KMS-11 (cell line): ENCODE data around the gene LRRK1.

Experiments
- H2AFZ ChIP-seq: fragments of 200-600 bp; sonication (generic); 2 replicates; pipeline ENCODE4 v1.6.1; 2016; ENCODE audit warnings: antibody characterized with exemption, mixed run types, low read depth
- H3K27ac ChIP-seq: fragments of 200-600 bp; sonication (generic); 2 replicates; pipeline ENCODE4 v1.6.1; 2016; ENCODE audit warnings: mild to moderate bottlenecking, mixed run types
- H3K27me3 ChIP-seq: fragments of 200-600 bp; sonication (generic); 2 replicates; pipeline ENCODE4 v1.6.1; 2017; ENCODE audit warnings: mild to moderate bottlenecking, low read depth, mixed run types, moderate library complexity; ENCODE audit not compliant: insufficient read depth
- H3K36me3 ChIP-seq: fragments of 200-600 bp; sonication (generic); 2 replicates; pipeline ENCODE4 v1.6.1; 2017; ENCODE audit warnings: mild to moderate bottlenecking, mixed run types; ENCODE audit not compliant: insufficient read depth
- H3K4me1 ChIP-seq: fragments of 200-600 bp; sonication (generic); 2 replicates; pipeline ENCODE4 v1.6.1; 2016; ENCODE audit warnings: mild to moderate bottlenecking, low read depth, mixed run types; ENCODE audit not compliant: poor library complexity, severe bottlenecking
- H3K4me2 ChIP-seq: fragments of 200-600 bp; sonication (generic); 2 replicates; pipeline ENCODE4 v1.7.0; 2016; ENCODE audit warnings: mild to moderate bottlenecking, mixed run types
- H3K4me3 ChIP-seq: fragments of 200-600 bp; sonication (generic); IDR thresholded peaks from 2 replicates; pipeline ENCODE4 v1.6.1; 2017; ENCODE audit warnings: low read depth, low read length, mixed read lengths; ENCODE audit not compliant: insufficient read depth
- H3K79me2 ChIP-seq: fragments of 200-600 bp; sonication (generic); 2 replicates; pipeline ENCODE4 v1.6.1; 2016; ENCODE audit warnings: low read depth, mixed run types; ENCODE audit not compliant: insufficient read depth
- H3K9ac ChIP-seq: fragments of 200-600 bp; sonication (generic); 2 replicates; pipeline ENCODE4 v1.6.1; 2016; ENCODE audit warnings: mild to moderate bottlenecking, mixed run types
- H4K20me1 ChIP-seq: fragments of 200-600 bp; sonication (generic); 2 replicates; pipeline ENCODE4 v1.6.1; 2016; ENCODE audit warnings: mild to moderate bottlenecking, mixed run types; ENCODE audit not compliant: insufficient read depth
- TF ChIP-seq, protein P1 (sequence below): fragments of 200-600 bp; sonication (generic); conservative IDR thresholded peaks from 2 replicates; pipeline ENCODE4 v1.6.1; 2017; ENCODE audit warnings: low read depth, mild to moderate bottlenecking, antibody characterized with exemption, low read length, moderate library complexity, mixed read lengths

The LRRK1 gene

DNA sequence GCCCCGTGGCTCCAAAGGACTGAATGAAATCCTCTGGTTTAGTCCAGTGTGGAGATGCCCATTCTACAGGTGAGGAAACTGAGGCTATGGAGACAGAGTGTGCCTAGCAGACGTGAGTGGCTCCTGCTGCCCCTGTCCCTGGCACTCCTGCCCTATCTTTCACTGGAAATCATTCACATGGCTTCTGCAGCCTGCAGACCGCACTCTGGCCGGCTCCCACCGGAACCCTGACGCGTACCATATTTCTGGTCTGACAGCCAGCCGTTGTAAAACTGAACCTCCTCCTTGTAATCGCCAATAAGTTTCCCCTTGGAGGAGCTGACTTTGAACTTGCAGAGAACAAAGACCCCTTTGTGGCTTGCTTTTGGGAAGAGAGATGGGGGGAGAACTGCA is 196.2 kb downstream of the LRRK1 start:
- TF ChIP-seq, protein P1, sequence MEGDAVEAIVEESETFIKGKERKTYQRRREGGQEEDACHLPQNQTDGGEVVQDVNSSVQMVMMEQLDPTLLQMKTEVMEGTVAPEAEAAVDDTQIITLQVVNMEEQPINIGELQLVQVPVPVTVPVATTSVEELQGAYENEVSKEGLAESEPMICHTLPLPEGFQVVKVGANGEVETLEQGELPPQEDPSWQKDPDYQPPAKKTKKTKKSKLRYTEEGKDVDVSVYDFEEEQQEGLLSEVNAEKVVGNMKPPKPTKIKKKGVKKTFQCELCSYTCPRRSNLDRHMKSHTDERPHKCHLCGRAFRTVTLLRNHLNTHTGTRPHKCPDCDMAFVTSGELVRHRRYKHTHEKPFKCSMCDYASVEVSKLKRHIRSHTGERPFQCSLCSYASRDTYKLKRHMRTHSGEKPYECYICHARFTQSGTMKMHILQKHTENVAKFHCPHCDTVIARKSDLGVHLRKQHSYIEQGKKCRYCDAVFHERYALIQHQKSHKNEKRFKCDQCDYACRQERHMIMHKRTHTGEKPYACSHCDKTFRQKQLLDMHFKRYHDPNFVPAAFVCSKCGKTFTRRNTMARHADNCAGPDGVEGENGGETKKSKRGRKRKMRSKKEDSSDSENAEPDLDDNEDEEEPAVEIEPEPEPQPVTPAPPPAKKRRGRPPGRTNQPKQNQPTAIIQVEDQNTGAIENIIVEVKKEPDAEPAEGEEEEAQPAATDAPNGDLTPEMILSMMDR, result no peak
- Histone ChIP-seq H2AFZ (no peak overlapping the region), H3K4me3 (no peak overlapping the region), H3K9ac (no peak overlapping the region), H3K4me2 (no peak overlapping the region), H3K27me3 (no peaks in the 10 kb centered on the region), H3K79me2 (no peaks in the 10 kb centered on the region), H3K36me3 (no peaks in the 10 kb centered on the region), H3K27ac (no peak overlapping the region), H3K4me1 (peaks cover 14% of the 10 kb centered on the region), H4K20me1 (no peaks in the 10 kb centered on the region)

DNA sequence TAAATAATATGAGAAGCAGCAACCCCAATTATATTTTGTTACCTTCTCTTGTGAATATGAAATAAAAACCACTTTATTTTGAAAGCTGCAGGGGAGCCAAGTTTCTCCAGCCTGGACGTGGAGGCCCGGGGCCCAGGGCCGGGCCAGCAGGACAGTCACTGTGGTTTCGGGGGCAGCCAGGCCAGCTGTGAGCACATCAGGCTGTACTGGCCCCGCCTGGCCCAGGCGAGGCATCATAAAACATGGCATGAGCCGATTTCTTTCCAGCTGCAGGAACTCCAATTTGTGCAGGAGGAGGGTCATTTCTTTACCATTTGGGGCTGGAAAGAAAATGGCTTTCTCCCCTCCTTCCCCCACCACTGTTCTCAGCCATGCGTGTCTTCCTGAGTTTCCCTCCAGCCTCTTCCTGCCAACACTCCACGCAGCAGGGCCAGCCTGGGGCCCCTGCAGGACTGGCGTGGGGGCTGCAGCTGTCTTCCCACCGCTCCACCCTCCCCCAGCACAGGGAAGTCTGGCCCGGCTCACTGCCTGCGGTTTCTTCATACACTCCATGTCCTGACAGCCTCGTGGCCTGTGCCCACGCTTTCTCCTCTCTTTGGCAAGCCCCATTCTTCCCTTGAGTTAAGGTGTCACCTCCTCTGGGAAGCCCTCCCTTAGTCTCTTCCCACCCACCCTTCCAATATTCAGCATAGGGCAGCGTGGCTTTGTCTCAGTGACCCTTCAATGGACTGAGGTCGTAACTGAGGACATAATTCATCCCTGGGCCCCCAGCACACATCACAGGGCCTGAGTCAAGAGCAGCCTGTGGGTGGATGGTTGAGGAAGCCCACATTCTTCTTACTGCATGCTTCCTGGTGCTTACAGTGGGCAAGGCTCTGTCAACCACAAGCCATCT is 196.9 kb downstream of the LRRK1 start:
- Histone ChIP-seq H3K79me2 (no peaks in the 10 kb centered on the region), H3K9ac (no peak overlapping the region)
- TF ChIP-seq, protein P1, result no peak

DNA sequence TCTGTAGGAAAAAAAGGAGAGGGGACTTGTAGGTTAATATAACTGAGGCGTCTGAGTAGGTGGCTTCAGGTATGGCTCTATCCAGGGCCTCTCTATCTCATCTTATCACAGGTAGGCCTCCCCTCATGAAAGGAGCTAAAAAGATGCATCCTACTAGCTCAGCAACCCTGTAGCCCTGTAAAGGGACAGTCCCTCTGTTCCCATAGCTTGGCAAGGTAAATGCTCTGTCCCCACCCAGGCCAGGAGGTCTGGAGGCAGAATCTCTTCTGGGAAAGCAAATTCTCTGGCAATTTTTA is 197.5 kb downstream of the LRRK1 start:
- no peak overlapping the region for H3K27ac ChIP-seq
- TF ChIP-seq, protein P1, result no peak
- no peaks in the 10 kb centered on the region for H4K20me1 ChIP-seq
- no peak overlapping the region for H3K4me3 ChIP-seq
- H3K4me1 ChIP-seq, result peaks cover 19% of the 10 kb centered on the region
- no peaks in the 10 kb centered on the region for H3K79me2 ChIP-seq
- H3K36me3 ChIP-seq, result no peaks in the 10 kb centered on the region
- no peaks in the 10 kb centered on the region for H3K27me3 ChIP-seq
- no peak overlapping the region for H2AFZ ChIP-seq
- no peak overlapping the region for H3K4me2 ChIP-seq
- no peak overlapping the region for H3K9ac ChIP-seq

More for the DNA sequence above, 196.9 kb downstream of the LRRK1 start:
- Histone ChIP-seq H3K4me3 (no peak overlapping the region), H3K4me2 (no peak overlapping the region), H3K27ac (no peak overlapping the region), H4K20me1 (no peaks in the 10 kb centered on the region), H3K4me1 (peaks cover 19% of the 10 kb centered on the region), H2AFZ (no peak overlapping the region), H3K27me3 (no peaks in the 10 kb centered on the region), H3K36me3 (no peaks in the 10 kb centered on the region)

DNA sequence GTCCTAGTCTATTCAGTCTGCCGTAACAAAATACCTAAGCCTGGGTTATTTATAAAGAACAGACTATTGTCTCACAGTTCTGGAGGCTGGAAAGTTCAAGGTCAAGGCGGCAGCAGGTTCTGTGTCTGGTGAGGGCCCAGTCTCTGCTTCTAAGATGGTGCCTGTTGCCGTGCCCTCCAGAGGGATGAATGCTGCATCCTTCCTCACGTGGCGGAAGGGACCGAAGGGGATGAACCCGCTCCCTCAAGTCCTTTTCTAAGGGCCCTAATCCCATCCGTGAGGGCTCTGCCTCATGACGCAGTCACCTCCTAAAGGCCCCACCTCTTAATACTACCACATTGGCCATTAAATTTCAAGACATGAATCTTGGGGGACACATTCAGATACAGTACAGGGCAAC is 199.0 kb downstream of the LRRK1 start:
- TF ChIP-seq, protein P1, result no peak

More for the DNA sequence above, 199.0 kb downstream of the LRRK1 start:
- no peaks in the 10 kb centered on the region for H3K27me3 ChIP-seq
- H3K4me2 ChIP-seq, result no peak overlapping the region
- no peaks in the 10 kb centered on the region for H3K79me2 ChIP-seq
- no peaks in the 10 kb centered on the region for H3K36me3 ChIP-seq
- H3K4me3 ChIP-seq, result no peak overlapping the region
- H3K27ac ChIP-seq, result no peak overlapping the region
- H3K4me1 ChIP-seq, result peaks cover 32% of the 10 kb centered on the region
- H2AFZ ChIP-seq, result no peak overlapping the region
- H4K20me1 ChIP-seq, result no peaks in the 10 kb centered on the region
- no peak overlapping the region for H3K9ac ChIP-seq
